Colonic mucosa (tissue), 4 donors: ENCODE measurements around the gene SOS2. TPM values are rescaled to one million over a fixed set of nuclear protein-coding genes. Genes with fewer than 3 reads are reported as not detected.

Experiments
- DNase-seq: peaks from one replicate; pipeline ENCODE4 v3.0.0-alpha.2; 2020
- H3K27ac ChIP-seq: fragments of 200-600 bp; one replicate; pipeline ENCODE4 v1.8.0; 2021
- H3K27me3 ChIP-seq: fragments of 200-600 bp; one replicate; pipeline ENCODE4 v1.8.0; 2021
- H3K36me3 ChIP-seq: fragments of 200-600 bp; one replicate; pipeline ENCODE4 v1.8.0; 2021
- H3K4me1 ChIP-seq: fragments of 200-600 bp; one replicate; pipeline ENCODE4 v1.8.0; 2021; ENCODE audit warnings: mild to moderate bottlenecking
- H3K4me3 ChIP-seq: fragments of 200-600 bp; one replicate; pipeline ENCODE4 v1.8.0; 2021
- H3K9ac ChIP-seq, 2 donors: one replicate each; pipeline ENCODE4 v1.7.0; 2013; ENCODE audit warnings: control low read depth in 2 of 2, low read depth in 2 of 2, low read length in 2 of 2
- H3K9me3 ChIP-seq: fragments of 200-600 bp; one replicate; pipeline ENCODE4 v1.8.0; 2021
- CTCF ChIP-seq: fragments of 200-600 bp; IDR thresholded peaks from one replicate; pipeline ENCODE4 v1.8.0; 2022; ENCODE audit warnings: antibody characterized with exemption, mild to moderate bottlenecking
- intact Hi-C: fragments of 100-400 bp; cut with DNase I; formaldehyde crosslinking; loops from one replicate; pipeline ENCODE4 v1.14.1; 2022
- total RNA-seq, 2 donors: library from RNA; stranded (reverse); fragmentation: NEBNext Ultra II Directional in 1 of 2; extraction: Animal tissue kit (Norgen Biotek cat#: 25700) in 1 of 2; gene quantifications; one replicate each; pipeline ENCODE4 v1.2.1, GENCODE V29; 2021
- donor health status: healthy.
- donor health status: DM: no; HTN: no; CAD: no.
- donor health status: DM: no; HTN: no; CAD: no.

Gene SOS2
- total RNA-seq, 2 donors from 2014 or later, result 20.3 to 43.7 TPM

- intact Hi-C loops, result no loop called here
- no peak overlapping the region for H3K9ac ChIP-seq
- no peak for TF ChIP-seq CTCF
- DNase-seq, result no peak
- H3K9me3 ChIP-seq, result no peaks in the 10 kb centered on the region
- H3K4me1 ChIP-seq, result no peaks in the 10 kb centered on the region
- no peaks in the 10 kb centered on the region for H3K27me3 ChIP-seq
- H3K4me3 ChIP-seq, result no peak overlapping the region
- H3K36me3 ChIP-seq, result no peaks in the 10 kb centered on the region
- H3K27ac ChIP-seq, result no peak overlapping the region
These were observed 161.1 kb downstream of the SOS2 start for GRCh38 chr14:50070230-50070629.

- H3K27ac ChIP-seq, result peak overlapping the region; percentile 18
- H3K9ac ChIP-seq, result no peak overlapping the region
- no peaks in the 10 kb centered on the region for H3K9me3 ChIP-seq
- no peak overlapping the region for H3K4me3 ChIP-seq
- H3K36me3 ChIP-seq, result no peaks in the 10 kb centered on the region
- TF ChIP-seq CTCF, result no peak
- H3K27me3 ChIP-seq, result no peaks in the 10 kb centered on the region
- no peak for DNase-seq
- H3K4me1 ChIP-seq, result no peaks in the 10 kb centered on the region
- intact Hi-C loops, result no loop called here
These were observed 162.1 kb downstream of the SOS2 start for GRCh38 chr14:50069325-50069724.

- no peak for TF ChIP-seq CTCF
- Histone ChIP-seq H3K27ac (peak overlapping the region; percentile 20), H3K9ac (no peak overlapping the region), H3K27me3 (no peaks in the 10 kb centered on the region), H3K4me3 (no peak overlapping the region), H3K9me3 (no peaks in the 10 kb centered on the region), H3K4me1 (no peaks in the 10 kb centered on the region), H3K36me3 (no peaks in the 10 kb centered on the region)
- intact Hi-C loops, result no loop called here
- peak; percentile 22 for DNase-seq
These were observed 162.9 kb downstream of the SOS2 start for GRCh38 chr14:50068496-50068895.

DNA sequence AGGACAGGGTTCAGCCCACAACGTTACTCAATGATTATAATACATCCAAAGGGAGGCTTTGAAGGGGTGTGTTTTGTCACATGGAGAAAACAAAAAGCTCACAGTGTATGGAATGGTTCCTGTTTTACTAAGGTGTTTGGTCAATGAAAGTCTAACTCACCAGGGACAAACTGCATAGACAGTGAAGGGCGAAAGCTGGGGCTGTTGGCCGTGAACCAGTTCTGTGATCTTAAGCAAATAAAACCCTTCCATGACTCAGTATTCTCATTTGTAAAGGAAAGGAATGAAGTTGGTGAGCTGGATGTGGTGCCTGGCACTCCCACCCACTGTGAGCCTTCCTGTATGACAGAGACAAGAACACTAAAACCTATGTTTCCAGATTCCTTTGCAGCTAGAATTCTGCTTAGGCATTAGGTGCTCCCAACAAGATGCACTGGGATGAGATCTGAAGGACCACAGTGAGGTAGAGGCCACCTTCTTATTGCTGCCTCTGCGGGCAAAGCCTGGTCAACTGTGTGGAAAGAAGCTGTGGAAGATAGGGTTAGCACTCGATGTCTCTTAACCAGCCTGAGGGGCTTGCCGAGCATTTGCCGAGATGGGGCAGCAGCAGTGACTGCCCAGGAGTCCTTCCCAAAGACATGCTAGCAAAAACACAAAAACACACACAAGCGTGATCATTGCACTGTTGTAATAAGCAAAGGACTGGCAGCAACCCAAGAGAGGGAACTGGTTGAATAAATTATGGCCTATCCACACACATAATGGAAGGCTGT lies 163.5 kb downstream of the SOS2 start:
- H3K9ac ChIP-seq, result no peak overlapping the region
- H3K9me3 ChIP-seq, result no peaks in the 10 kb centered on the region
- H3K36me3 ChIP-seq, result no peaks in the 10 kb centered on the region
- no peaks in the 10 kb centered on the region for H3K27me3 ChIP-seq
- intact Hi-C loops, result no loop called here
- H3K4me3 ChIP-seq, result no peak overlapping the region
- peak overlapping the region; percentile 20 for H3K27ac ChIP-seq
- TF ChIP-seq CTCF, result no peak
- H3K4me1 ChIP-seq, result peaks cover 3% of the 10 kb centered on the region
- DNase-seq, result peak; percentile 63

Other genes starting within 250 kb of the SOS2 start
- gene VCPKMT, start 115.0 kb downstream of the SOS2 start, total RNA-seq, result 1 to 10 TPM; 4.6 to 6.7 TPM
- 10 to 100 TPM; 11.4 to 12.3 TPM for gene L2HGDH, start 80.7 kb upstream of the SOS2 start, total RNA-seq
- gene DMAC2L, start 80.7 kb upstream of the SOS2 start, total RNA-seq, result 10 to 100 TPM; 15.2 to 20.9 TPM
- 10 to 100 TPM; 16.2 to 36.2 TPM for gene CDKL1, start 165.3 kb upstream of the SOS2 start, total RNA-seq